ENCODE results near the gene ADAMTS14. TPM values are rescaled to one million over a fixed set of nuclear protein-coding genes. Genes with fewer than 3 reads are reported as not detected.

ADAMTS14 gene
- polyA plus RNA-seq, 3 donors = 0.05 TPM; not detected in 2

DNA sequence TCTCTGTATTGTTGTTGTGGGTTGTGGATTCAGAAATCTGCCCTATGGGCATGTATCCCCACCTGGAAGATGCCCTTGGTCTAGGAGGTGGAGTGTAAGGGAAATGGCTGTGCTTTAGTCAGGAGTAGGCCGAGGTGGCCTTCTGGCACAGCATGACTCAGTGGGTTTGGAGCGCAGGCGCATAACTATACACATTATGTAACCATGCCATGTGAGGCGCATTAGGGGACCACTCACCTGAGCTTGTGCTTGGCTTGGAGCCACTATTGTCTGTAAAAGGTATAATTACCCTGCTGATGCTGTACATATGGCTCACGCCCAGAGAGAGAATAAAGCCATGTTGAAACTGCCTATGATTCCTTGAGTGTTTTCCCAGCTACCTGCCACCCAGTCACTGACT, 20.6 kb upstream of the ADAMTS14 start:
- DNase-seq = no peak

DNA sequence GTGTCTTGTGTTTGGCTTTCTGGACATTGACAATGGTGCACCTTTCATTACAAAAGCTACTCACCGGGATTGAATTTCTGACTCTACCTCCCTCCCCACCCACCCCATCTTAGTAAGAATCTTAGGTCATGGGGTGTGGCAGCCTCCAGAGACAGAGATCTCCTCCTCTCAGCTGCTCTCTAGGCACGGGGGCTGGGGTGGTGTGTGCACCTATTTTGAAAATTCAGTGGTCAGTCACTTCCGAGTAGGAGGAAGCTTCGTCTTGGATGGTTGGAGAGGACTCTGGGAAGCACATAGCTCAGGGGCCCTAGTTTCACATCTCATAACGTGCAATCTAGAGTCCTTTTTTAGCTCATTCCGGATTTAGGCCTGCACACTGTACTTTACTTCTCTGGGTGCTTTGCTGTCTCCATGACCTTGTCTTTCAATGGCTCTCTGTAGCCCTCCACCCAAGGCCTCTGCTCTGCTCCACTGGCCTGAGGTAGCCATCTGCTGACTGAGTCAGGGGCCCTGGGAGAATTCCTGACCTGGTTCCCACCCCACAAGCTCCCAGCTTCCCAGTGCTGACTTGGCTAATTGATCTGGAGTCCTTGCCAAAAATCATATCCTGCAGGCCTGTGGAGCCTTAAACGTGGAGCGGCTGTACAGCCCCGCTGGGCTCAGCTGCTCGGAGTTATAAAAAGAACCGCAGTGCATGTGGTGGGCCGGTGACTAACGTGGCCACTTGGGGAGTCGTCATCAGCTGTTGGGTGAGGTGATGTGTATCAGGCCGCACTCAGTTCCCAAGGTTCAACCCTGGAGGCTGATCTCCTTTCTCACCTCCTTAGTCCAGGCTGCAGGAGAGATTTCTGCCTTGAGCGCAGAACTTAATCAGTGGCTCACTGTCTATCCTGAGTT, 19.3 kb upstream of the ADAMTS14 start:
- H3K4me3 Mint-ChIP-seq = no peak overlapping the region
- Histone ChIP-seq H3K9me3 (replicated peaks in 1 of 2; ENCODE audit: control insufficient read depth in 1 of 2, insufficient read depth in 1 of 2, low read length in 2 of 2) (peaks cover 38 to 51% of the 10 kb centered on the region in 2 donors), H4K20me1 (ENCODE audit: insufficient read depth, low read length) (no peaks in the 10 kb centered on the region), H3K27ac (ENCODE audit: low read depth in 1 of 2, low read length in 2 of 2) (no peak overlapping the region), H3K27me3 (ENCODE audit: control insufficient read depth in 2 of 2, insufficient read depth in 2 of 2, low read length in 2 of 2) (no peaks in the 10 kb centered on the region), H3K4me2 (replicated peaks; ENCODE audit: extremely low read depth, low read length, poor library complexity, severe bottlenecking) (no peak overlapping the region), H3K36me3 (replicated peaks in 1 of 2; ENCODE audit: control insufficient read depth in 1 of 2, insufficient read depth in 2 of 2, low read length in 2 of 2) (no peaks in the 10 kb centered on the region), H3K4me1 (ENCODE audit: control insufficient read depth in 1 of 2, insufficient read depth in 2 of 2, low read length in 2 of 2) (no peaks in the 10 kb centered on the region), H3K9ac (ENCODE audit: insufficient read depth, low read length, poor library complexity, severe bottlenecking) (no peak overlapping the region), H2AFZ (ENCODE audit: insufficient read depth, low read depth, low read length, poor library complexity, severe bottlenecking) (no peak overlapping the region), H3K79me2 (ENCODE audit: insufficient read depth, low read length) (no peaks in the 10 kb centered on the region), H3K4me3 (replicated peaks in 1 of 3; ENCODE audit: low read depth in 2 of 3, low read length in 3 of 3) (no peak overlapping the region)
- TF ChIP-seq, protein P1, sequence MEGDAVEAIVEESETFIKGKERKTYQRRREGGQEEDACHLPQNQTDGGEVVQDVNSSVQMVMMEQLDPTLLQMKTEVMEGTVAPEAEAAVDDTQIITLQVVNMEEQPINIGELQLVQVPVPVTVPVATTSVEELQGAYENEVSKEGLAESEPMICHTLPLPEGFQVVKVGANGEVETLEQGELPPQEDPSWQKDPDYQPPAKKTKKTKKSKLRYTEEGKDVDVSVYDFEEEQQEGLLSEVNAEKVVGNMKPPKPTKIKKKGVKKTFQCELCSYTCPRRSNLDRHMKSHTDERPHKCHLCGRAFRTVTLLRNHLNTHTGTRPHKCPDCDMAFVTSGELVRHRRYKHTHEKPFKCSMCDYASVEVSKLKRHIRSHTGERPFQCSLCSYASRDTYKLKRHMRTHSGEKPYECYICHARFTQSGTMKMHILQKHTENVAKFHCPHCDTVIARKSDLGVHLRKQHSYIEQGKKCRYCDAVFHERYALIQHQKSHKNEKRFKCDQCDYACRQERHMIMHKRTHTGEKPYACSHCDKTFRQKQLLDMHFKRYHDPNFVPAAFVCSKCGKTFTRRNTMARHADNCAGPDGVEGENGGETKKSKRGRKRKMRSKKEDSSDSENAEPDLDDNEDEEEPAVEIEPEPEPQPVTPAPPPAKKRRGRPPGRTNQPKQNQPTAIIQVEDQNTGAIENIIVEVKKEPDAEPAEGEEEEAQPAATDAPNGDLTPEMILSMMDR (IDR thresholded peaks at IDR 0.05) = no peak
- H3K36me3 Mint-ChIP-seq = no peaks in the 10 kb centered on the region
- H3K27me3 Mint-ChIP-seq (ENCODE audit: low read depth in 3 of 3) = peaks cover 0 to 6% (median 2%) of the 10 kb centered on the region in 3 donors
- intact Hi-C loops (cut with micrococcal nuclease) = no loop called here
- peaks cover 17 to 43% (median 37%) of the 10 kb centered on the region in 7 donors for H3K9me3 Mint-ChIP-seq
- 78% methylated on average over 7 of the region's 16 CpGs for WGBS (ENCODE audit: insufficient coverage)
- H3K4me1 Mint-ChIP-seq = no peaks in the 10 kb centered on the region
- no peak overlapping the region for H3K27ac Mint-ChIP-seq
- no peak for DNase-seq

More for the DNA sequence above, 20.6 kb upstream of the ADAMTS14 start:
- H3K36me3 Mint-ChIP-seq = no peaks in the 10 kb centered on the region
- peaks cover 0 to 5% (median 2%) of the 10 kb centered on the region in 3 donors for H3K27me3 Mint-ChIP-seq (ENCODE audit: low read depth in 3 of 3)
- 100% methylated on average over 1 of the region's 5 CpGs for WGBS (ENCODE audit: insufficient coverage)
- H3K9me3 ChIP-seq (replicated peaks in 1 of 2; ENCODE audit: control insufficient read depth in 1 of 2, insufficient read depth in 1 of 2, low read length in 2 of 2) = peaks cover 39 to 59% of the 10 kb centered on the region in 2 donors
- H3K27ac ChIP-seq (ENCODE audit: low read depth in 1 of 2, low read length in 2 of 2) = no peak overlapping the region
- no peak overlapping the region for H3K4me3 ChIP-seq (replicated peaks in 1 of 3; ENCODE audit: low read depth in 2 of 3, low read length in 3 of 3)
- no peak overlapping the region for H2AFZ ChIP-seq (ENCODE audit: insufficient read depth, low read depth, low read length, poor library complexity, severe bottlenecking)
- no peak overlapping the region for H3K27ac Mint-ChIP-seq
- no peaks in the 10 kb centered on the region for H4K20me1 ChIP-seq (ENCODE audit: insufficient read depth, low read length)
- no peaks in the 10 kb centered on the region for H3K4me1 Mint-ChIP-seq
- H3K4me2 ChIP-seq (replicated peaks; ENCODE audit: extremely low read depth, low read length, poor library complexity, severe bottlenecking) = no peak overlapping the region
- H3K27me3 ChIP-seq (ENCODE audit: control insufficient read depth in 2 of 2, insufficient read depth in 2 of 2, low read length in 2 of 2) = no peaks in the 10 kb centered on the region
- H3K4me3 Mint-ChIP-seq = no peak overlapping the region
- H3K9ac ChIP-seq (ENCODE audit: insufficient read depth, low read length, poor library complexity, severe bottlenecking) = no peak overlapping the region
- H3K36me3 ChIP-seq (replicated peaks in 1 of 2; ENCODE audit: control insufficient read depth in 1 of 2, insufficient read depth in 2 of 2, low read length in 2 of 2) = no peaks in the 10 kb centered on the region
- H3K9me3 Mint-ChIP-seq = peaks cover 17 to 48% (median 37%) of the 10 kb centered on the region in 7 donors
- H3K4me1 ChIP-seq (ENCODE audit: control insufficient read depth in 1 of 2, insufficient read depth in 2 of 2, low read length in 2 of 2) = no peaks in the 10 kb centered on the region
- TF ChIP-seq, protein P1 (IDR thresholded peaks at IDR 0.05) = no peak
- intact Hi-C loops (cut with micrococcal nuclease) = no loop called here
- no peaks in the 10 kb centered on the region for H3K79me2 ChIP-seq (ENCODE audit: insufficient read depth, low read length)
